ENCODE results near the gene STAT4.

GRCh38 chr2:191087311-191087710, 63.5 kb downstream of the STAT4 start:
- TF ChIP-seq EZH2 (IDR thresholded peaks at IDR 0.05; ENCODE audit: low read length), result no peak
- TF ChIP-seq CTCF (optimal IDR thresholded peaks at IDR 0.05 in 1 of 3, IDR thresholded peaks at IDR 0.05 in 1 of 3, conservative IDR thresholded peaks at IDR 0.05 in 1 of 3; ENCODE audit: extremely low read depth in 1 of 3, insufficient read depth in 2 of 3, low read length in 3 of 3), result no peak

Data from keratinocyte (primary cell).